ENCODE results near the gene LRP10.
"Not testable (repeated sequence)": the region's sequence is repeated elsewhere in the genome, so short reads cannot be mapped to it uniquely, and the experiment has no call there.

Gene LRP10

GRCh38 chr14:22886500-22887259 is 15.1 kb downstream of the LRP10 start:
- DNase-seq (ENCODE audit: low read depth in 2 of 2), result no peak

- peak in 1 of 2 experiments; percentile 50 for DNase-seq (ENCODE audit: low read depth in 2 of 2)
These were observed 15.9 kb downstream of the LRP10 start for GRCh38 chr14:22887260-22887989.

- DNase-seq (ENCODE audit: low read depth in 2 of 2), result no peak
These were observed 16.4 kb downstream of the LRP10 start for GRCh38 chr14:22887990-22888378.

- DNase-seq (ENCODE audit: low read depth in 2 of 2), result no peak
These were observed 17.1 kb downstream of the LRP10 start for GRCh38 chr14:22888662-22889061.

- no peak for DNase-seq (ENCODE audit: low read depth in 2 of 2)
These were observed 18.9 kb downstream of the LRP10 start for GRCh38 chr14:22890416-22890815.

- no peak for DNase-seq (ENCODE audit: low read depth in 2 of 2)
These were observed 20.9 kb downstream of the LRP10 start for GRCh38 chr14:22892488-22892887.

GRCh38 chr14:22893706-22894105 is 22.2 kb downstream of the LRP10 start:
- DNase-seq (ENCODE audit: low read depth in 2 of 2), result no peak

GRCh38 chr14:22895402-22895801 is 23.9 kb downstream of the LRP10 start:
- DNase-seq (ENCODE audit: low read depth in 2 of 2), result no peak

- DNase-seq (ENCODE audit: low read depth in 2 of 2), result no peak
These were observed 24.8 kb downstream of the LRP10 start for GRCh38 chr14:22896356-22896755.

GRCh38 chr14:22896760-22897159 is 25.2 kb downstream of the LRP10 start:
- no peak for DNase-seq (ENCODE audit: low read depth in 2 of 2)

- DNase-seq (ENCODE audit: low read depth in 2 of 2), result no peak
These were observed 25.8 kb downstream of the LRP10 start for GRCh38 chr14:22897357-22897756.

GRCh38 chr14:22898302-22899090 is 27.0 kb downstream of the LRP10 start:
- DNase-seq (ENCODE audit: low read depth in 2 of 2), result peak; percentile 62 to 65

- peak; percentile 53 to 58 for DNase-seq (ENCODE audit: low read depth in 2 of 2)
These were observed 28.7 kb downstream of the LRP10 start for GRCh38 chr14:22900081-22900799.

GRCh38 chr14:22901799-22902198 is 30.3 kb downstream of the LRP10 start:
- DNase-seq (ENCODE audit: low read depth in 2 of 2), result no peak

GRCh38 chr14:22903742-22904087 is 32.2 kb downstream of the LRP10 start:
- no peak for DNase-seq (ENCODE audit: low read depth in 2 of 2)

GRCh38 chr14:22905627-22906026 is 34.1 kb downstream of the LRP10 start:
- no peak for DNase-seq (ENCODE audit: low read depth in 2 of 2)

GRCh38 chr14:22906073-22906472 is 34.5 kb downstream of the LRP10 start:
- no peak for DNase-seq (ENCODE audit: low read depth in 2 of 2)

GRCh38 chr14:22907429-22907828 is 35.9 kb downstream of the LRP10 start:
- no peak for DNase-seq (ENCODE audit: low read depth in 2 of 2)

GRCh38 chr14:22908601-22909000 is 37.1 kb downstream of the LRP10 start:
- no peak for DNase-seq (ENCODE audit: low read depth in 2 of 2)

- no peak for DNase-seq (ENCODE audit: low read depth in 2 of 2)
These were observed 39.4 kb downstream of the LRP10 start for GRCh38 chr14:22910916-22911315.

- DNase-seq (ENCODE audit: low read depth in 2 of 2), result not testable (repeated sequence)
These were observed 43.3 kb downstream of the LRP10 start for GRCh38 chr14:22914836-22915235.
